ENCODE measurements around the gene CD40. TPM values are rescaled to one million over a fixed set of nuclear protein-coding genes. Genes with fewer than 3 reads are reported as not detected.

Gene CD40
- polyA plus RNA-seq, 1 of the 3 experiments (the other 2 are of a cell fraction), result not detected

- Histone ChIP-seq H3K9ac (no peak overlapping the region), H3K36me3 (replicated peaks in 1 of 2; ENCODE audit: control insufficient read depth in 1 of 2, insufficient read depth in 2 of 2, low read length in 1 of 2) (no peaks in the 10 kb centered on the region), H3K79me2 (ENCODE audit: insufficient read depth) (no peaks in the 10 kb centered on the region), H3K4me3 (ENCODE audit: low read depth in 2 of 2, low read length in 1 of 2) (no peak overlapping the region), H3K9me2 (no peaks in the 10 kb centered on the region), H3K27me3 (ENCODE audit: insufficient read depth) (peaks cover 21% of the 10 kb centered on the region), H4K20me1 (ENCODE audit: insufficient read depth) (no peaks in the 10 kb centered on the region), H3K9me3 (no peaks in the 10 kb centered on the region), H3K4me2 (no peak overlapping the region), H3K4me1 (ENCODE audit: control insufficient read depth in 1 of 2, insufficient read depth in 2 of 2, low read depth in 1 of 2, low read length in 1 of 2) (peaks cover 0 to 23% of the 10 kb centered on the region in 2 experiments; a peak in 2 of 4 replicates), H3F3A (replicated peaks; ENCODE audit: insufficient read depth) (no peaks in the 10 kb centered on the region), H3K27ac (ENCODE audit: low read depth in 2 of 2, low read length in 1 of 2) (no peak overlapping the region), H2AFZ (ENCODE audit: low read depth) (no peak overlapping the region)
- no peak for DNase-seq
- CTCF ChIA-PET, result interaction anchor here (0.6 to 20.8 kb wide), 43 partner anchors 7 to 264 kb away, joined by 3 to 347 read pairs (median 4); partner anchors contain the start of gene CDH22
- 42% methylated on average over 24 of the region's 25 CpGs for WGBS (ENCODE audit: low lambda C conversion rate)
- no peak for TF ChIP-seq REST (IDR thresholded peaks at IDR 0.05; ENCODE audit: low read depth, low read length)
- TF ChIP-seq, protein P1, sequence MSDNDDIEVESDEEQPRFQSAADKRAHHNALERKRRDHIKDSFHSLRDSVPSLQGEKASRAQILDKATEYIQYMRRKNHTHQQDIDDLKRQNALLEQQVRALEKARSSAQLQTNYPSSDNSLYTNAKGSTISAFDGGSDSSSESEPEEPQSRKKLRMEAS (IDR thresholded peaks at IDR 0.05; ENCODE audit: low read depth), result no peak
- TF ChIP-seq USF1 (IDR thresholded peaks at IDR 0.05; ENCODE audit: borderline replicate concordance, low read depth), result no peak
- no peak for TF ChIP-seq TCF12 (IDR thresholded peaks at IDR 0.05)
- no peak for TF ChIP-seq EZH2phosphoT487 (IDR thresholded peaks at IDR 0.05; ENCODE audit: borderline replicate concordance, low read depth)
- TF ChIP-seq EP300 (IDR thresholded peaks at IDR 0.05; ENCODE audit: borderline replicate concordance in 1 of 2, low read depth in 1 of 2, low read length in 1 of 2), result no peak
- no peak for TF ChIP-seq MEF2A (IDR thresholded peaks at IDR 0.05; ENCODE audit: borderline replicate concordance, low read depth)
- TF ChIP-seq RFX5 (IDR thresholded peaks at IDR 0.05; ENCODE audit: low read length), result no peak
- TF ChIP-seq, protein P2, sequence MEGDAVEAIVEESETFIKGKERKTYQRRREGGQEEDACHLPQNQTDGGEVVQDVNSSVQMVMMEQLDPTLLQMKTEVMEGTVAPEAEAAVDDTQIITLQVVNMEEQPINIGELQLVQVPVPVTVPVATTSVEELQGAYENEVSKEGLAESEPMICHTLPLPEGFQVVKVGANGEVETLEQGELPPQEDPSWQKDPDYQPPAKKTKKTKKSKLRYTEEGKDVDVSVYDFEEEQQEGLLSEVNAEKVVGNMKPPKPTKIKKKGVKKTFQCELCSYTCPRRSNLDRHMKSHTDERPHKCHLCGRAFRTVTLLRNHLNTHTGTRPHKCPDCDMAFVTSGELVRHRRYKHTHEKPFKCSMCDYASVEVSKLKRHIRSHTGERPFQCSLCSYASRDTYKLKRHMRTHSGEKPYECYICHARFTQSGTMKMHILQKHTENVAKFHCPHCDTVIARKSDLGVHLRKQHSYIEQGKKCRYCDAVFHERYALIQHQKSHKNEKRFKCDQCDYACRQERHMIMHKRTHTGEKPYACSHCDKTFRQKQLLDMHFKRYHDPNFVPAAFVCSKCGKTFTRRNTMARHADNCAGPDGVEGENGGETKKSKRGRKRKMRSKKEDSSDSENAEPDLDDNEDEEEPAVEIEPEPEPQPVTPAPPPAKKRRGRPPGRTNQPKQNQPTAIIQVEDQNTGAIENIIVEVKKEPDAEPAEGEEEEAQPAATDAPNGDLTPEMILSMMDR (IDR thresholded peaks at IDR 0.05), result no peak
- TF ChIP-seq FOSL2 (IDR thresholded peaks at IDR 0.05; ENCODE audit: borderline replicate concordance, low read depth), result no peak
- TF ChIP-seq FOXJ3 (CRISPR knock-in tag; IDR thresholded peaks at IDR 0.05), result no peak
- no peak for TF ChIP-seq PBX3 (IDR thresholded peaks at IDR 0.05)
- no peak for TF ChIP-seq FOXM1 (IDR thresholded peaks at IDR 0.05; ENCODE audit: low read depth)
- no peak for TF ChIP-seq NRF1 (IDR thresholded peaks at IDR 0.05; ENCODE audit: low read depth, low read length)
- TF ChIP-seq GABPA (IDR thresholded peaks at IDR 0.05; ENCODE audit: low read depth), result no peak
- POLR2A ChIA-PET, result no interaction called here
Observed at GRCh38 chr20:46173652-46174468, 55.7 kb downstream of the CD40 start.
